SK-N-SH (cell line): ENCODE data around the gene MED16. TPM values are rescaled to one million over a fixed set of nuclear protein-coding genes. Genes with fewer than 3 reads are reported as not detected.

ENCODE experiments used
- CTCF ChIA-PET: fragments of 300-600, 350-600 bp; formaldehyde crosslinking; extraction: SDS; loops from one replicate; lab custom pipeline; 2021; lab: Yijun Ruan, JAX
- POLR2A ChIA-PET: fragments of 350-600 bp; sonication (Branson Sonifier 250); formaldehyde crosslinking; extraction: SDS; loops from one replicate; lab custom pipeline; 2020; ENCODE audit warnings: antibody characterized with exemption, inconsistent platforms; lab: Yijun Ruan, JAX
- DNase-seq: peaks from one replicate; pipeline ENCODE4 v3.0.0; 2012
- H2AFZ ChIP-seq: fragments of 200-600 bp; sonication (generic); 2 replicates; pipeline ENCODE4 v1.8.1; 2016; ENCODE audit warnings: antibody characterized with exemption, mild to moderate bottlenecking, low read depth
- H3F3A ChIP-seq: fragments of 200-600 bp; sonication (generic); replicated peaks from 2 replicates; pipeline ENCODE3; 2016; ENCODE audit warnings: antibody characterized with exemption, mild to moderate bottlenecking; ENCODE audit not compliant: insufficient read depth
- H3K27ac ChIP-seq, 2 experiments: fragments of 200-500 bp in 1 of 2; fragments of 200-600 bp in 1 of 2; sonication (Bioruptor generic) in 1 of 2; sonication (generic), shearing (Covaris generic) in 1 of 2; 2 replicates each; pipeline versions ENCODE4 v1.5.1 to v1.6.1; 2014 to 2016; ENCODE audit warnings: low read depth in 2 of 2, inconsistent platforms in 1 of 2, low read length in 1 of 2, mild to moderate bottlenecking in 1 of 2, mixed read lengths in 1 of 2
- H3K27me3 ChIP-seq: fragments of 200-600 bp; sonication (generic), shearing (Covaris generic); 2 replicates; pipeline ENCODE4 v1.6.1; 2016; ENCODE audit warnings: mixed run types; ENCODE audit not compliant: insufficient read depth
- H3K36me3 ChIP-seq, 2 experiments: fragments of 200-500 bp in 1 of 2; fragments of 200-600 bp in 1 of 2; sonication (Bioruptor generic) in 1 of 2; sonication (generic) in 1 of 2; replicated peaks in 1 of 2; 2 replicates each; pipeline versions ENCODE3 to v1.5.1; 2014 to 2016; ENCODE audit warnings: low read length in 1 of 2, mild to moderate bottlenecking in 1 of 2; ENCODE audit not compliant: insufficient read depth in 2 of 2, control insufficient read depth in 1 of 2
- H3K4me1 ChIP-seq, 2 experiments: fragments of 200-500 bp in 1 of 2; fragments of 200-600 bp in 1 of 2; sonication (Bioruptor generic) in 1 of 2; sonication (generic), shearing (Covaris generic) in 1 of 2; 2 replicates each; pipeline versions ENCODE4 v1.5.1 to v1.6.1; 2014 to 2016; ENCODE audit warnings: low read depth in 1 of 2, low read length in 1 of 2, mixed run types in 1 of 2; ENCODE audit not compliant: insufficient read depth in 2 of 2, control insufficient read depth in 1 of 2
- H3K4me2 ChIP-seq: fragments of 200-600 bp; sonication (generic), shearing (Covaris generic); 2 replicates; pipeline ENCODE4 v1.6.1; 2017; ENCODE audit warnings: mixed run types
- H3K4me3 ChIP-seq, 2 experiments: fragments of 200-500 bp in 1 of 2; fragments of 200-600 bp in 1 of 2; sonication (Bioruptor generic) in 1 of 2; sonication (generic), shearing (Covaris generic) in 1 of 2; 2 replicates each; pipeline versions ENCODE4 v1.5.1 to v1.8.1; 2014 to 2016; ENCODE audit warnings: low read depth in 2 of 2, inconsistent platforms in 1 of 2, low read length in 1 of 2, mild to moderate bottlenecking in 1 of 2, mixed read lengths in 1 of 2, moderate library complexity in 1 of 2
- H3K79me2 ChIP-seq: fragments of 200-600 bp; sonication (generic); 2 replicates; pipeline ENCODE4 v1.8.1; 2017; ENCODE audit warnings: mild to moderate bottlenecking; ENCODE audit not compliant: insufficient read depth
- H3K9ac ChIP-seq: fragments of 200-600 bp; sonication (generic); 2 replicates; pipeline ENCODE4 v1.6.1; 2017; ENCODE audit warnings: mixed run types
- H3K9me2 ChIP-seq: fragments of 200-600 bp; sonication (generic); 2 replicates; pipeline ENCODE4 v1.6.1; 2017; ENCODE audit warnings: mixed run types
- H3K9me3 ChIP-seq: fragments of 200-600 bp; sonication (generic); 2 replicates; pipeline ENCODE4 v1.6.1; 2017; ENCODE audit warnings: mixed run types, mild to moderate bottlenecking, moderate library complexity
- H4K20me1 ChIP-seq: fragments of 200-600 bp; sonication (generic); 2 replicates; pipeline ENCODE4 v1.6.1; 2017; ENCODE audit warnings: mild to moderate bottlenecking, mixed run types; ENCODE audit not compliant: insufficient read depth
- FOSL2 ChIP-seq: IDR thresholded peaks from 2 replicates; pipeline ENCODE4 v1.4.0; 2012; ENCODE audit warnings: low read depth, mild to moderate bottlenecking, moderate library complexity, borderline replicate concordance
- FOXJ3 ChIP-seq: sonication (generic); formaldehyde crosslinking; IDR thresholded peaks from 2 replicates; pipeline ENCODE4 v1.5.1; 2020; ENCODE audit warnings: mild to moderate bottlenecking, missing genetic modification reagents
- FOXM1 ChIP-seq: IDR thresholded peaks from 2 replicates; pipeline ENCODE4 v1.4.0; 2012; ENCODE audit warnings: low read depth, mild to moderate bottlenecking
- GATA2 ChIP-seq: sonication (generic); formaldehyde crosslinking; IDR thresholded peaks from 2 replicates; pipeline ENCODE4 v1.5.0; 2020; ENCODE audit warnings: mild to moderate bottlenecking, missing genetic modification reagents
- PBX3 ChIP-seq: IDR thresholded peaks from 2 replicates; pipeline ENCODE4; 2012
- RCOR1 ChIP-seq: fragments of 150-350 bp; IDR thresholded peaks from 2 replicates; pipeline ENCODE4 v1.6.1; 2017; ENCODE audit warnings: antibody characterized with exemption, low read length
- RFX5 ChIP-seq: IDR thresholded peaks from 2 replicates; pipeline ENCODE4 v1.6.1; 2012; ENCODE audit warnings: mild to moderate bottlenecking, improper control_type of control experiment, low read length
- RXRA ChIP-seq: IDR thresholded peaks from 2 replicates; pipeline ENCODE4 v1.4.0; 2012; ENCODE audit warnings: low read depth, mild to moderate bottlenecking, borderline replicate concordance
- SMC3 ChIP-seq: IDR thresholded peaks from 2 replicates; pipeline ENCODE4 v1.6.1; 2012; ENCODE audit warnings: low read depth, low read length, improper control_type of control experiment
- TAF1 ChIP-seq: IDR thresholded peaks from 2 replicates; pipeline ENCODE4 v1.6.1; 2012; ENCODE audit warnings: low read depth, mild to moderate bottlenecking, low read length, moderate library complexity, borderline replicate concordance
- WGBS: methylation state at CpG from one replicate; pipeline ENCODE4 v1.1.6; 2017; ENCODE audit warnings: low lambda C conversion rate; 5-methylcytosine and 5-hydroxymethylcytosine counted together
- polyA plus RNA-seq, 3 experiments: library from polyadenylated mRNA; depleted of rRNA; stranded (reverse); fragments of >200 nt; gene quantifications; 2 replicates each; pipeline ENCODE4 v1.2.3, GENCODE V29; 2012
- TF ChIP-seq, protein P1 (sequence below): IDR thresholded peaks from 2 replicates; pipeline ENCODE4 v1.6.1; 2012; ENCODE audit warnings: mild to moderate bottlenecking, low read depth, low read length, moderate library complexity
- TF ChIP-seq, protein P2 (sequence below): fragments of 150-350 bp; IDR thresholded peaks from 2 replicates; pipeline ENCODE4 v1.6.1; 2016; ENCODE audit warnings: mild to moderate bottlenecking, low read depth, low read length
- TF ChIP-seq, protein P3 (sequence below): IDR thresholded peaks from 2 replicates; pipeline ENCODE4 v1.4.0; 2012; ENCODE audit warnings: low read depth, borderline replicate concordance

MED16 gene
- polyA plus RNA-seq, 1 of the 3 experiments (the other 2 are of a cell fraction) = 40.6 TPM

- Histone ChIP-seq H3K9me3 (no peaks in the 10 kb centered on the region), H3K27ac (no peak overlapping the region), H3K27me3 (no peaks in the 10 kb centered on the region), H2AFZ (no peak overlapping the region), H3F3A (peaks cover 11% of the 10 kb centered on the region), H4K20me1 (no peaks in the 10 kb centered on the region), H3K4me3 (no peak overlapping the region), H3K9ac (no peak overlapping the region), H3K79me2 (no peaks in the 10 kb centered on the region), H3K9me2 (no peaks in the 10 kb centered on the region), H3K36me3 (peaks cover 10 to 41% of the 10 kb centered on the region in 2 experiments), H3K4me2 (no peak overlapping the region), H3K4me1 (peaks cover 0 to 4% of the 10 kb centered on the region in 2 experiments; a peak in 1 of 4 replicates)
- DNase-seq = no peak
- WGBS = 92% methylated on average over 20 of the region's 29 CpGs
- POLR2A ChIA-PET = interaction anchor here (0.5 kb wide), 1 partner anchor 179 kb away, joined by 3 read pairs; no protein-coding TSS in a partner anchor
- CTCF ChIA-PET = interaction anchor here (0.6 to 3.9 kb wide), 2 partner anchors 13 to 910 kb away, joined by 3 to 12 read pairs; no protein-coding TSS in a partner anchor
- TF ChIP-seq, protein P1, sequence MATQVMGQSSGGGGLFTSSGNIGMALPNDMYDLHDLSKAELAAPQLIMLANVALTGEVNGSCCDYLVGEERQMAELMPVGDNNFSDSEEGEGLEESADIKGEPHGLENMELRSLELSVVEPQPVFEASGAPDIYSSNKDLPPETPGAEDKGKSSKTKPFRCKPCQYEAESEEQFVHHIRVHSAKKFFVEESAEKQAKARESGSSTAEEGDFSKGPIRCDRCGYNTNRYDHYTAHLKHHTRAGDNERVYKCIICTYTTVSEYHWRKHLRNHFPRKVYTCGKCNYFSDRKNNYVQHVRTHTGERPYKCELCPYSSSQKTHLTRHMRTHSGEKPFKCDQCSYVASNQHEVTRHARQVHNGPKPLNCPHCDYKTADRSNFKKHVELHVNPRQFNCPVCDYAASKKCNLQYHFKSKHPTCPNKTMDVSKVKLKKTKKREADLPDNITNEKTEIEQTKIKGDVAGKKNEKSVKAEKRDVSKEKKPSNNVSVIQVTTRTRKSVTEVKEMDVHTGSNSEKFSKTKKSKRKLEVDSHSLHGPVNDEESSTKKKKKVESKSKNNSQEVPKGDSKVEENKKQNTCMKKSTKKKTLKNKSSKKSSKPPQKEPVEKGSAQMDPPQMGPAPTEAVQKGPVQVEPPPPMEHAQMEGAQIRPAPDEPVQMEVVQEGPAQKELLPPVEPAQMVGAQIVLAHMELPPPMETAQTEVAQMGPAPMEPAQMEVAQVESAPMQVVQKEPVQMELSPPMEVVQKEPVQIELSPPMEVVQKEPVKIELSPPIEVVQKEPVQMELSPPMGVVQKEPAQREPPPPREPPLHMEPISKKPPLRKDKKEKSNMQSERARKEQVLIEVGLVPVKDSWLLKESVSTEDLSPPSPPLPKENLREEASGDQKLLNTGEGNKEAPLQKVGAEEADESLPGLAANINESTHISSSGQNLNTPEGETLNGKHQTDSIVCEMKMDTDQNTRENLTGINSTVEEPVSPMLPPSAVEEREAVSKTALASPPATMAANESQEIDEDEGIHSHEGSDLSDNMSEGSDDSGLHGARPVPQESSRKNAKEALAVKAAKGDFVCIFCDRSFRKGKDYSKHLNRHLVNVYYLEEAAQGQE = no peak
- no peak for TF ChIP-seq FOXM1
- TF ChIP-seq PBX3 = no peak
- TF ChIP-seq FOSL2 = no peak
- TF ChIP-seq FOXJ3 (CRISPR knock-in tag) = no peak
- no peak for TF ChIP-seq RXRA
- no peak for TF ChIP-seq TAF1
- TF ChIP-seq RFX5 = no peak
- no peak for TF ChIP-seq RCOR1
- TF ChIP-seq, protein P2, sequence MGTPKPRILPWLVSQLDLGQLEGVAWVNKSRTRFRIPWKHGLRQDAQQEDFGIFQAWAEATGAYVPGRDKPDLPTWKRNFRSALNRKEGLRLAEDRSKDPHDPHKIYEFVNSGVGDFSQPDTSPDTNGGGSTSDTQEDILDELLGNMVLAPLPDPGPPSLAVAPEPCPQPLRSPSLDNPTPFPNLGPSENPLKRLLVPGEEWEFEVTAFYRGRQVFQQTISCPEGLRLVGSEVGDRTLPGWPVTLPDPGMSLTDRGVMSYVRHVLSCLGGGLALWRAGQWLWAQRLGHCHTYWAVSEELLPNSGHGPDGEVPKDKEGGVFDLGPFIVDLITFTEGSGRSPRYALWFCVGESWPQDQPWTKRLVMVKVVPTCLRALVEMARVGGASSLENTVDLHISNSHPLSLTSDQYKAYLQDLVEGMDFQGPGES = no peak
- TF ChIP-seq, protein P3, sequence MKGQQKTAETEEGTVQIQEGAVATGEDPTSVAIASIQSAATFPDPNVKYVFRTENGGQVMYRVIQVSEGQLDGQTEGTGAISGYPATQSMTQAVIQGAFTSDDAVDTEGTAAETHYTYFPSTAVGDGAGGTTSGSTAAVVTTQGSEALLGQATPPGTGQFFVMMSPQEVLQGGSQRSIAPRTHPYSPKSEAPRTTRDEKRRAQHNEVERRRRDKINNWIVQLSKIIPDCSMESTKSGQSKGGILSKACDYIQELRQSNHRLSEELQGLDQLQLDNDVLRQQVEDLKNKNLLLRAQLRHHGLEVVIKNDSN = no peak
- no peak for TF ChIP-seq SMC3
- TF ChIP-seq GATA2 (CRISPR knock-in tag) = no peak
Measured at GRCh38 chr19:876780-877314, 16.1 kb downstream of the MED16 start.
